Measurements from ENCODE around the gene GAB2.

Gene GAB2

DNA sequence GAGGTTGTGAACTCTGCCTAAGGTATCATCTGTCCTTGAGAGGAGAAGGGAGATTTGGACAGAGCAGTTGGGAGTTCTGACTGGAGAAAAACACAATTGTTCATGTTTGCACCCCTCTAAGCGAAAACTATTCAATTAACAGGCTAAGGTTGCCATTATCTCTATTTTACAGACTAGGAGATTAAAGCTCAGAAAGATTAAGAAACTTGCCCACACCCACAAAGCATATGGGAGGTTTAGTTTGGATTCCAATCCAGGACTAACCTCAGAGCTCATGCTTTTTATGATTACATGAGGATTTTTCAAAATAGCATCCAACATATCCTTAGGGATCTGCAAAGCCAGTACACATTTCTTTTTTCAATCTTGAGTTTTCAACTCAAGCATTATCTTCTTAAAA is 22.0 kb downstream of the GAB2 start:
- H3K27ac ChIP-seq (ENCODE audit: low read length), result no peak overlapping the region
- H3K27me3 ChIP-seq (ENCODE audit: insufficient read depth, low read length), result peaks cover 34% of the 10 kb centered on the region; the same call in 1 of the 2 replicates
- no peak overlapping the region for H3K4me3 ChIP-seq (ENCODE audit: low read length)
- H3K9me3 ChIP-seq (ENCODE audit: insufficient read depth, low read depth, low read length), result no peaks in the 10 kb centered on the region
- no peak overlapping the region for H3K9ac ChIP-seq (ENCODE audit: low read depth, low read length)
- H3K4me1 ChIP-seq (ENCODE audit: insufficient read depth, low read length), result peaks cover 20% of the 10 kb centered on the region
- H3K36me3 ChIP-seq (ENCODE audit: insufficient read depth, low read depth, low read length), result no peaks in the 10 kb centered on the region

DNA sequence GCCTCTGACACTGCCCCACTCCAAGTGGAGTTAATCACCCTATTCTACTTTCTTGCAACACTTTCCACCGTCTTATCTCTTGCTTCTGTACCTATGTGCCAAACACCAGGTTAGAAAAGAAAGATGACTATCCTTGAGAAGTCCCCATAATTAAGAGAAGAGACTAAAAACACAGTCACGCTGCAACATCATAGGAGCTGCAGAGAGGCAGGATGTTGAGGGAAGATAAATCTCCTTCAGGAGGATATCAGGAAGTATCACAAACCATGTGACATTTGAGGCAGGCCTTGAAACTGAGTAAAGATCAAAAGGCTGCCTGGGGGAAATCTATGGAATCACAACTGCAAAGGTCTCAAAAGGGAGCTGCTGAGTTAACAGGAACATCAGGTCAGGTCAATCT is 24.8 kb downstream of the GAB2 start:
- Histone ChIP-seq H3K4me3 (ENCODE audit: low read length) (no peak overlapping the region), H3K9ac (ENCODE audit: low read depth, low read length) (no peak overlapping the region), H3K27ac (ENCODE audit: low read length) (no peak overlapping the region), H3K36me3 (ENCODE audit: insufficient read depth, low read depth, low read length) (no peaks in the 10 kb centered on the region), H3K9me3 (ENCODE audit: insufficient read depth, low read depth, low read length) (no peaks in the 10 kb centered on the region), H3K4me1 (ENCODE audit: insufficient read depth, low read length) (no peaks in the 10 kb centered on the region), H3K27me3 (ENCODE audit: insufficient read depth, low read length) (peaks cover 8% of the 10 kb centered on the region; the same call in 1 of the 2 replicates)

DNA sequence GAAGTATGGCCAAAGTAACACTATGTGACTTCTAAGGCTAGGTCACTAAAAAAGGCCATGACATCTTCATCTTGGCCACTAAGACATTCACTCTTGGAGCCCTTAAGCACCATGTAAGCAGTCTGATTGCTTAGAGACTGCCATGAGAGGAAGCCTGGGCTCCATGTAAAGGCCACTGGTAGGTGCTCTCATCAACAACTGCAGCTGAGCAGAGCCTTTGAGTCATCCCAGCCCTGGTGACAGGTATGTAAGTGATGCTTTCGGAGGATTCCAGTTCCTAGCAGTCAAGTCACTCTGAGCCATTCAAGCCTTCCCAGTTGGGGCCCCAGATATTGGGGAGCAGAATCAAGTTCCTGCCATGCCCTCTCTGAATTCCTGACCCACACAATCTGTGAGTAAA is 26.2 kb downstream of the GAB2 start:
- no peaks in the 10 kb centered on the region for H3K9me3 ChIP-seq (ENCODE audit: insufficient read depth, low read depth, low read length)
- H3K4me1 ChIP-seq (ENCODE audit: insufficient read depth, low read length), result no peaks in the 10 kb centered on the region
- no peak overlapping the region for H3K27ac ChIP-seq (ENCODE audit: low read length)
- no peak overlapping the region for H3K4me3 ChIP-seq (ENCODE audit: low read length)
- no peaks in the 10 kb centered on the region for H3K27me3 ChIP-seq (ENCODE audit: insufficient read depth, low read length)
- no peaks in the 10 kb centered on the region for H3K36me3 ChIP-seq (ENCODE audit: insufficient read depth, low read depth, low read length)
- H3K9ac ChIP-seq (ENCODE audit: low read depth, low read length), result no peak overlapping the region

DNA sequence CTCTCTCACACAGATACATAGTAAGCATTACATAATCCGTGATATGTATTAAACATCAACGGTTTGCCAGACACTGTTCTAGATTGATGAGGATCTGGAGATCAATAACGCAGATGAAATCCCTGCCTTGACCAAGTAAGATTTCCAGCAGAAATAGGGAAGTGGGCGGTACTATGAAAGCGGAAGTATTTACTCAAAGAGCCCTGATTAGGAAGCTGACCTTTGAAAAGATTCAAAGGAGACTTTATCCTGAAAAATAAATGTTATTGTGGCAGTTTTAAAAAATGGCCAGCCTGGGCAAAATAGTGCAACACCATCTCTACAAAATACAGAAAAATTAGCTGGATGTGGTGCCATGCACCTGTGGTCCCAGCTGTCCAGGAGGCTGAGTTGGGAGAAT is 26.8 kb downstream of the GAB2 start:
- no peak overlapping the region for H3K9ac ChIP-seq (ENCODE audit: low read depth, low read length)
- no peak overlapping the region for H3K27ac ChIP-seq (ENCODE audit: low read length)
- no peaks in the 10 kb centered on the region for H3K36me3 ChIP-seq (ENCODE audit: insufficient read depth, low read depth, low read length)
- no peaks in the 10 kb centered on the region for H3K9me3 ChIP-seq (ENCODE audit: insufficient read depth, low read depth, low read length)
- H3K4me3 ChIP-seq (ENCODE audit: low read length), result no peak overlapping the region
- H3K4me1 ChIP-seq (ENCODE audit: insufficient read depth, low read length), result no peaks in the 10 kb centered on the region
- no peaks in the 10 kb centered on the region for H3K27me3 ChIP-seq (ENCODE audit: insufficient read depth, low read length)

DNA sequence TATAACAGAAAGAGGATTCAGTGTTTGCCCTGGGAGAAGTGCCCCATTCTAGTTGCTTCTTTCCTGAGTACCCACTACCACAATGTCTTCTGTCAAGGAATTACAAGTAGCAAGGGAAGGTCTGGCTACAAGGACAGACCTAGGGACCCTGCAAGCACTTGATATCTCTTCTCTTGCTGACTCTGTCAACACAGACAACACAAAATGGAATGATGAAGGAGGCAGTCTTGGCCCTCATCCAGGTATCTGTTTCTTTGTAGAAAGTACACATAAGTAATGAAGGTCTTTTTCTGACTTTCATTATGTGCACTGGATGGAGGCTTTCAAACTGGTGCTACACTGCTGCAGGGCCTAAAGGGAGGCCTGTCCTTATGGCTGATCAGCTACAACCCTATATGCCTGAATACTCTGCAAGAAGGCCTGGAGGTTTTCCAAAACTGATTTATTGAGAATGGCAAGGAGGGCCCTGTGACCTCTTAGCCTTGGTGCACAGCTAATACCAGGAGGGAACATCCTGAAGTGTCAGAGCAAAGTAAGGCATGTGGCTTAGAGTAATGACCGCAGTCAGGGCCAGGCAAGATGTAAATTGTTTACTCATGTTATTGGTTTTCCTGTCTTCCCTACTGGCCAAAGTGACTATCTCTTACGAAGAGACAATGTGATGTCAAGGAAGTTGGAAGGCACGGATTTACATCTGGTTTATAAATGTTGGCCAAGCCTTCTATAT is 31.2 kb downstream of the GAB2 start:
- no peak overlapping the region for H3K27ac ChIP-seq (ENCODE audit: low read length)
- H3K36me3 ChIP-seq (ENCODE audit: insufficient read depth, low read depth, low read length), result no peaks in the 10 kb centered on the region

DNA sequence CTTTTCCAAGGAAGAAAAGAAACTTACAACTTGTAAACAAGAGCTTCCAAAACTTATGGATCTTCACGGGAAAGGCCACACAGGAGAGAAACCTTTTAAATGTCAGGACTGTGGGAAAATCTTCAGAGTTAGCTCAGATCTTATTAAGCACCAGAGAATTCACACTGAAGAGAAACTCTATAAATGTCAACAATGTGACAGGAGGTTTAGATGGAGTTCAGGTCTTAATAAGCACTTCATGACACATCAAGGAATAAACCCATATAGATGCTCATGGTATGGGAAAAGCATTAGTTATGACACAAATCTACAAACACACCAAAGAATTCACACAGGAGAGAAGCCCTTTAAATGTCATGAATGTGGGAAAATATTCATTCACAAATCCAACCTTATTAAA is 32.4 kb downstream of the GAB2 start:
- H3K27ac ChIP-seq (ENCODE audit: low read length), result no peak overlapping the region
- no peaks in the 10 kb centered on the region for H3K36me3 ChIP-seq (ENCODE audit: insufficient read depth, low read depth, low read length)
- peaks cover 6% of the 10 kb centered on the region; the same call in 1 of the 2 replicates for H3K4me1 ChIP-seq (ENCODE audit: insufficient read depth, low read length)
- H3K9me3 ChIP-seq (ENCODE audit: insufficient read depth, low read depth, low read length), result peaks cover 3% of the 10 kb centered on the region
- no peak overlapping the region for H3K9ac ChIP-seq (ENCODE audit: low read depth, low read length)
- no peaks in the 10 kb centered on the region for H3K27me3 ChIP-seq (ENCODE audit: insufficient read depth, low read length)
- no peak overlapping the region for H3K4me3 ChIP-seq (ENCODE audit: low read length)

More for the DNA sequence above, 31.2 kb downstream of the GAB2 start:
- no peaks in the 10 kb centered on the region for H3K27me3 ChIP-seq (ENCODE audit: insufficient read depth, low read length)
- H3K9ac ChIP-seq (ENCODE audit: low read depth, low read length), result no peak overlapping the region
- H3K4me3 ChIP-seq (ENCODE audit: low read length), result no peak overlapping the region
- H3K4me1 ChIP-seq (ENCODE audit: insufficient read depth, low read length), result peaks cover 6% of the 10 kb centered on the region; the same call in 1 of the 2 replicates
- H3K9me3 ChIP-seq (ENCODE audit: insufficient read depth, low read depth, low read length), result peaks cover 3% of the 10 kb centered on the region

DNA sequence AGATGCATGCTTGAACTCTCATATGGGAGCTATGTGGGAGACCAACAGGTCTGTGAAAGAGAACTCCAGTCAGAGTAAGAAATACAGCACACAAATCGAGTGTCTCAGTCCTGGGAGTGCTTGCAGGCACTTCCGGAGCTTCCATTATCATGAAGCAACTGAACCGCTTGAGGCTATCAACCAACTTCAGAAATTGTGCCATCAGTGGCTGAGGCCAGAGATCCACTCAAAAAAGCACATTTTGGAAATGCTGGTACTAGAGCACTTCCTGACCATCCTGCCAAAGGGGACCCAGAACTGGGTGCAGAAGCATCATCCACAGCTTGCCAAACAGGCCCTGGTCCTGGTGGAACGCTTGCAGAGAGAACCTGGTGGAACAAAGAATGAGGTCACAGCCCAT is 33.4 kb downstream of the GAB2 start:
- no peak overlapping the region for H3K9ac ChIP-seq (ENCODE audit: low read depth, low read length)
- H3K4me1 ChIP-seq (ENCODE audit: insufficient read depth, low read length), result peaks cover 6% of the 10 kb centered on the region; the same call in 1 of the 2 replicates

DNA sequence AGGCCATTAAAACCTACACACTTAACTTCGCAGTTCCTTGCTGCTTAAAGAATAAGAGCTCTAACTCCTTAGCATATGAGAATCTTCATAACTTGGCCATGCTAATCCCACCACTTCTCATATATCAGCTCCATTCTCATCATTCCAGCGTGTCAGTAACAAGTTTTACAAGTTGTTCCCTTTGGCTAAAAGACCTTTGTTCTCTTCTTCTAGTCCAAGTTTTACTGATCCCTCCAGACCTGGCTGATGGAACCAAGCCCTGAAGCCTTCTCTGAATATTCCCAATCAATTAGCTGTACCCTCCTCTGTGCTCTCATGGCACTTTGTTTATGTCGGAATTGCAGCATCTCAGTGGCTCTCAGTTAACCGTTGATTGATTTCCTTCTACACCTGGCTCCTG is 35.8 kb downstream of the GAB2 start:
- H3K4me1 ChIP-seq (ENCODE audit: insufficient read depth, low read length), result peaks cover 6% of the 10 kb centered on the region; the same call in 1 of the 2 replicates
- no peaks in the 10 kb centered on the region for H3K27me3 ChIP-seq (ENCODE audit: insufficient read depth, low read length)
- H3K27ac ChIP-seq (ENCODE audit: low read length), result no peak overlapping the region
- no peaks in the 10 kb centered on the region for H3K36me3 ChIP-seq (ENCODE audit: insufficient read depth, low read depth, low read length)
- H3K9me3 ChIP-seq (ENCODE audit: insufficient read depth, low read depth, low read length), result peaks cover 3% of the 10 kb centered on the region
- H3K4me3 ChIP-seq (ENCODE audit: low read length), result no peak overlapping the region
- H3K9ac ChIP-seq (ENCODE audit: low read depth, low read length), result no peak overlapping the region

More for the DNA sequence above, 33.4 kb downstream of the GAB2 start:
- Histone ChIP-seq H3K9me3 (ENCODE audit: insufficient read depth, low read depth, low read length) (peaks cover 3% of the 10 kb centered on the region), H3K4me3 (ENCODE audit: low read length) (no peak overlapping the region), H3K27ac (ENCODE audit: low read length) (no peak overlapping the region), H3K27me3 (ENCODE audit: insufficient read depth, low read length) (no peaks in the 10 kb centered on the region), H3K36me3 (ENCODE audit: insufficient read depth, low read depth, low read length) (no peaks in the 10 kb centered on the region)

DNA sequence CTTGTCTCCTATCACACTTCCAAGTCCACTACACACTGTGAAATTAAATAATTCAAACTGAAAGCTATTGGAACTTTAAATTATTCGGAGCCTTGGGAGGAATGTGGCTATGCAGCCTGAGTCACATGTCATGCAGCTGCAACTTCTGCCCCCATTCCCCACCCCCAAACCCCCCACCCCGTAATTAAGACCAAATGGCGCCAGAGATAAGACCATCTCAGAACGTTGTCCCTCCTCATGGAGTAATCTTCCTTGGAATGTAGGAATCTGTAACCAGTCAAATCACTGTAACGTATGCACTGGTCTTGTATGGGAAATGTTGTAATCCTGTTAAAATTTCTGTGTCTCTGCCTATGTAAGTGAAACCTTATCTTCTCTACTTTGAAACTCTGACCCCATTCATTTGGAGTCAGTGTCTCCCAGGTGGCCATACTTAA is 37.0 kb downstream of the GAB2 start:
- H3K36me3 ChIP-seq (ENCODE audit: insufficient read depth, low read depth, low read length), result no peaks in the 10 kb centered on the region
- no peak overlapping the region for H3K9ac ChIP-seq (ENCODE audit: low read depth, low read length)
- H3K4me1 ChIP-seq (ENCODE audit: insufficient read depth, low read length), result peaks cover 6% of the 10 kb centered on the region; the same call in 1 of the 2 replicates
- H3K4me3 ChIP-seq (ENCODE audit: low read length), result no peak overlapping the region
- no peaks in the 10 kb centered on the region for H3K27me3 ChIP-seq (ENCODE audit: insufficient read depth, low read length)
- no peak overlapping the region for H3K27ac ChIP-seq (ENCODE audit: low read length)
- H3K9me3 ChIP-seq (ENCODE audit: insufficient read depth, low read depth, low read length), result peaks cover 3% of the 10 kb centered on the region

DNA sequence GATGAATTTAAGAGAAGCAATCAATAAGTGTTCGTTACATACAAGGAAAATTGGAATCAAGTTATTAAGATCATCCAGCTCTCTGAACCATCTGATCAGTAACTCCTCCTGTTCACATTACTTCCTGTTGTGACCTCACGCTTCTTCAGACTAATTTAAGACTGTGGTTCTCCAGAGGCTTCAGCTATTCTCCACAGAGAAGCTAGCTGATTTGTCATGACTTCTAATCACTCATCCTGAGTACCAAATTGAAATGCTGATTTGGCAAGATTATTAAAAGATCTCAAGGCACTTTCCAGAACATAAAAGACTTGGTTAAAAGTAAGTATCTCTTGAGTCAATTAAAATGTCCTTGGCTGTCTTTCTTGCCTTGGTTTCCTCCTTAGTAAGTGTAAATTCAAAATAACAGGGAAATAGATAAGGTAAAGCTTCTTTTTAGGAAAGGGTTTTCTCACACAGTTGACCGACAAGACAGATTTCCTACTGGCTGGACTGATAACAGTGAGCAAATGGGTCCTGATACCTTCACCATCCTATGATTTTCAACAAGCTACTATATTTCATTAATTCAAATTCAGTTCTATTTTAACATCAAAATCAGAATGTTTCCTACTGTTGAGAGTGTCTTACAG is 38.5 kb downstream of the GAB2 start:
- H3K36me3 ChIP-seq (ENCODE audit: insufficient read depth, low read depth, low read length), result no peaks in the 10 kb centered on the region
- H3K27me3 ChIP-seq (ENCODE audit: insufficient read depth, low read length), result no peaks in the 10 kb centered on the region
- no peaks in the 10 kb centered on the region for H3K9me3 ChIP-seq (ENCODE audit: insufficient read depth, low read depth, low read length)
- H3K27ac ChIP-seq (ENCODE audit: low read length), result no peak overlapping the region
- peaks cover 6% of the 10 kb centered on the region; the same call in 1 of the 2 replicates for H3K4me1 ChIP-seq (ENCODE audit: insufficient read depth, low read length)
- H3K4me3 ChIP-seq (ENCODE audit: low read length), result no peak overlapping the region
- no peak overlapping the region for H3K9ac ChIP-seq (ENCODE audit: low read depth, low read length)

DNA sequence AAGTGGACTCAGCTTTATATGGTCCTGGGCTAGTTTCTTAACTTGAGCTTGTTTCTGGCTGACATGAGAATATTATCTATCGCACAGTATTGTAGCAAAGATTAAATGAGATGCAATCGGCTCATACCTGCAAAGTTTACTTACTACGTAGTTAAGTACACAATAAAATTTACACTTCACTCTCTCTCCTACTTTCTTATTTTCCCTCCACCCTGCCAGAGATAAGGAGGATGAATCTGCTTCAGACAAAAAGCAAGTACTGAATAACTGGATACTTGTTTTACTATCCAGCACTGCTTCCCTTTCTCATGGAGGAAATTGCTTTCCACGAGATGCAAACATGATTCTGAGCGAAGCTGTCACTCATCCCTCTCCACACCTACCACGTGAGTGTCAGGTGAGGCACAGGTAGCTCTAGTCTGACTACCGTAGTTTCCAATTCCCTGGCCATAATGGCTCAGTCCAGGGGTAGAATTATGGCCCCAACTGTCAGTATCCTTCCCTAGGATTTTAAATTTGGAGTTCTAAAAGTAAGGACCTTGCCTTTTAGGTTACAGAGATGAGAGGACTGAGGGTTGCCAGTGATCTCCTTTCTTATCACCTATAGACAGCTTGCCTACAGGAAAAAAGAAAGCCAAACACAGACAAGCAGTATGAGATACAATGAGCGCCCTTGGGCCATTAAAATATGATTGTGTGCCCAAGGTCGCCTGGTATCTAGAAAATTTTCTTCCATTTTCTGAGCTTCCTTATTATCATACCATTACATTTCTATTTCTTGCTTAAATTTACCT is 39.8 kb downstream of the GAB2 start:
- H3K4me1 ChIP-seq (ENCODE audit: insufficient read depth, low read length), result peaks cover 6% of the 10 kb centered on the region; the same call in 1 of the 2 replicates
- no peaks in the 10 kb centered on the region for H3K36me3 ChIP-seq (ENCODE audit: insufficient read depth, low read depth, low read length)
- no peak overlapping the region for H3K9ac ChIP-seq (ENCODE audit: low read depth, low read length)
- H3K4me3 ChIP-seq (ENCODE audit: low read length), result no peak overlapping the region
- no peak overlapping the region for H3K27ac ChIP-seq (ENCODE audit: low read length)
- H3K27me3 ChIP-seq (ENCODE audit: insufficient read depth, low read length), result no peaks in the 10 kb centered on the region
- no peaks in the 10 kb centered on the region for H3K9me3 ChIP-seq (ENCODE audit: insufficient read depth, low read depth, low read length)

All from iPS-20b (cell line).